ENCODE results near the gene RBM44. TPM values are rescaled to one million over a fixed set of nuclear protein-coding genes. Genes with fewer than 3 reads are reported as not detected.

The RBM44 gene
- total RNA-seq, 4 donors from 2014 or later, result 0.07 to 0.51 (median 0.26) TPM

DNA sequence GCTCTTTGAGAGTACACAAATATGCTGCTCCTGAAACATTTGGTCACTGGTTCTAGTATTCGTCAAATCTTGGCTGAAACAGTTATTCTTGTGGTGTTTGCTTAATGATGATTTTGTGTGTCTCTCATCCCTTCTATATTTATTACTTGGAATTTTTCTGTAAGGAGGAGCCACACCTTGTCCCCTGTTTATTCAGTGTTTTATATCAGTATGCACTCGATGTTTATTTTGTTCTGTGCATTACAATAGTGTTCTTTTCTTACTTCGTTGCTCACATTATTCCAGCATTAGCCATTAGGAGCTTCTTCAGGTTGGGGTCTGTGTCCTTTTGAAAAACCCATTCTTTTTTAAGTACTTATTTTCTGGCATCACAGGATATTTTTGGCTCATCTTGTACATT lies 55.7 kb downstream of the RBM44 start:
- ATAC-seq, result no peak
- intact Hi-C loops (cut with DNase I; ENCODE audit: low total_unique reads), result no loop called here
- no peak for TF ChIP-seq POLR2A (IDR thresholded peaks at IDR 0.05)
- TF ChIP-seq, protein P1, sequence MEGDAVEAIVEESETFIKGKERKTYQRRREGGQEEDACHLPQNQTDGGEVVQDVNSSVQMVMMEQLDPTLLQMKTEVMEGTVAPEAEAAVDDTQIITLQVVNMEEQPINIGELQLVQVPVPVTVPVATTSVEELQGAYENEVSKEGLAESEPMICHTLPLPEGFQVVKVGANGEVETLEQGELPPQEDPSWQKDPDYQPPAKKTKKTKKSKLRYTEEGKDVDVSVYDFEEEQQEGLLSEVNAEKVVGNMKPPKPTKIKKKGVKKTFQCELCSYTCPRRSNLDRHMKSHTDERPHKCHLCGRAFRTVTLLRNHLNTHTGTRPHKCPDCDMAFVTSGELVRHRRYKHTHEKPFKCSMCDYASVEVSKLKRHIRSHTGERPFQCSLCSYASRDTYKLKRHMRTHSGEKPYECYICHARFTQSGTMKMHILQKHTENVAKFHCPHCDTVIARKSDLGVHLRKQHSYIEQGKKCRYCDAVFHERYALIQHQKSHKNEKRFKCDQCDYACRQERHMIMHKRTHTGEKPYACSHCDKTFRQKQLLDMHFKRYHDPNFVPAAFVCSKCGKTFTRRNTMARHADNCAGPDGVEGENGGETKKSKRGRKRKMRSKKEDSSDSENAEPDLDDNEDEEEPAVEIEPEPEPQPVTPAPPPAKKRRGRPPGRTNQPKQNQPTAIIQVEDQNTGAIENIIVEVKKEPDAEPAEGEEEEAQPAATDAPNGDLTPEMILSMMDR (IDR thresholded peaks at IDR 0.05 in 4 of 5, conservative IDR thresholded peaks at IDR 0.05 in 1 of 5), result no peak
- Histone ChIP-seq H3K27me3 (no peaks in the 10 kb centered on the region), H3K36me3 (no peaks in the 10 kb centered on the region), H3K9me3 (no peaks in the 10 kb centered on the region), H3K4me1 (peaks cover 2 to 8% of the 10 kb centered on the region in 2 donors), H3K27ac (no peak overlapping the region), H3K4me3 (no peak overlapping the region)
- in situ Hi-C loops (cut with MboI; ENCODE audit: low sequenced_read_pairs in 4 of 4), result loop anchor here (10.0 to 25.0 kb wide), 3 partner anchors 71 to 411 kb away; no protein-coding TSS in a partner anchor
- no peak for DNase-seq

- ATAC-seq (no peak), DNase-seq (no peak)
- no peaks in the 10 kb centered on the region for H3K27me3 ChIP-seq
- in situ Hi-C loops (cut with MboI; ENCODE audit: low sequenced_read_pairs in 4 of 4), result loop anchor here (5.0 to 25.0 kb wide), 4 partner anchors 65 to 407 kb away; no protein-coding TSS in a partner anchor
- intact Hi-C loops (cut with DNase I; ENCODE audit: low total_unique reads), result loop anchor here (1.0 to 2.0 kb wide), 8 partner anchors 29 to 345 kb away; partner anchors contain the start of genes ILKAP and KLHL30
- no peaks in the 10 kb centered on the region for H3K9me3 ChIP-seq
- H3K4me3 ChIP-seq, result no peak overlapping the region
- peaks cover 13 to 32% of the 10 kb centered on the region in 2 donors for H3K4me1 ChIP-seq
- TF ChIP-seq POLR2A (IDR thresholded peaks at IDR 0.05), result no peak
- TF ChIP-seq, protein P1 (IDR thresholded peaks at IDR 0.05 in 4 of 5, conservative IDR thresholded peaks at IDR 0.05 in 1 of 5), result no peak
- no peak overlapping the region for H3K27ac ChIP-seq
- H3K36me3 ChIP-seq, result no peaks in the 10 kb centered on the region
Observed at GRCh38 chr2:237857791-237858190, 59.2 kb downstream of the RBM44 start.

GRCh38 chr2:237858294-237859081 lies 59.9 kb downstream of the RBM44 start:
- H3K27ac ChIP-seq, result peak overlapping the region; percentile 79 to 92 (median 86)
- H3K36me3 ChIP-seq, result no peaks in the 10 kb centered on the region
- TF ChIP-seq, protein P1 (IDR thresholded peaks at IDR 0.05 in 4 of 5, conservative IDR thresholded peaks at IDR 0.05 in 1 of 5), result peak; percentile 73 to 90 (median 80)
- peak in 1 of 2 donors; percentile 52 for TF ChIP-seq POLR2A (IDR thresholded peaks at IDR 0.05)
- intact Hi-C loops (cut with DNase I; ENCODE audit: low total_unique reads), result loop anchor here (1.0 to 2.0 kb wide), 8 partner anchors 28 to 344 kb away; partner anchors contain the start of genes ILKAP and KLHL30
- no peaks in the 10 kb centered on the region for H3K27me3 ChIP-seq
- H3K4me3 ChIP-seq, result peak overlapping the region in 3 of 4 donors; percentile 15 to 62 (median 59)
- in situ Hi-C loops (cut with MboI; ENCODE audit: low sequenced_read_pairs in 4 of 4), result loop anchor here (5.0 to 25.0 kb wide), 4 partner anchors 64 to 406 kb away; no protein-coding TSS in a partner anchor
- ATAC-seq, result peak; percentile 83 to 89
- peaks cover 13 to 39% of the 10 kb centered on the region in 2 donors for H3K4me1 ChIP-seq
- peak; percentile 56 to 81 for DNase-seq
- no peaks in the 10 kb centered on the region for H3K9me3 ChIP-seq

DNA sequence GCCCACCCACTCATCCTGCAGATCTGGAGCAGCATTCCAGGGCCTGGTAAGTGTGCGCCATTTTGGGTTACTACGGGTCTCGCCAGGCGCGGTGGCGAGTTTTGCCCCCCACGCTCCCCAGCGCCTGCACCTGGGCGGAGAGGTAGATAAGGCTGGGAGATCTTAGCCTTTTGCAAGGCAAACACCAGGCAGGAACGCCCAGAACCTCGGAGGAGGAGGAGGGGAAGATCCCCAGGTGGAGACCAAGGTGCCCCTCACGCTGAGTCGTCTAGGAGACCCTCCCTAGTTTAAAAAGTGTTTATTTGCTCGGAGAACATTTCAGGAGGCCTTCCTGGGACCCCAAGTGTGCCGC lies 60.5 kb downstream of the RBM44 start:
- TF ChIP-seq POLR2A (IDR thresholded peaks at IDR 0.05), result no peak
- TF ChIP-seq, protein P1 (IDR thresholded peaks at IDR 0.05 in 4 of 5, conservative IDR thresholded peaks at IDR 0.05 in 1 of 5), result no peak
- intact Hi-C loops (cut with DNase I; ENCODE audit: low total_unique reads) (loop anchor here (2.0 kb wide), 2 partner anchors 280 to 344 kb away; partner anchors contain the start of genes ILKAP and KLHL30), in situ Hi-C loops (cut with MboI; ENCODE audit: low sequenced_read_pairs in 4 of 4) (loop anchor here (5.0 to 25.0 kb wide), 4 partner anchors 63 to 406 kb away; no protein-coding TSS in a partner anchor)
- Histone ChIP-seq H3K4me3 (peak overlapping the region; percentile 15 to 62 (median 59)), H3K27ac (peak overlapping the region; percentile 79 to 92 (median 86)), H3K36me3 (no peaks in the 10 kb centered on the region), H3K9me3 (no peaks in the 10 kb centered on the region), H3K27me3 (no peaks in the 10 kb centered on the region), H3K4me1 (peaks cover 13 to 44% of the 10 kb centered on the region in 2 donors)
- DNase-seq, result no peak
- ATAC-seq, result peak in 1 of 2 donors; percentile 2

Measured in gastrocnemius medialis (tissue), 4 donors.